ENCODE results near the gene WDR82. TPM values are rescaled to one million over a fixed set of nuclear protein-coding genes. Genes with fewer than 3 reads are reported as not detected.

WDR82 gene
- total and polyA plus RNA-seq, 2 of the 8 experiments (the other 6 are each of a cell fraction or from before 2014, with no cell fraction given), result 33.5 to 82.7 TPM

- TF ChIP-seq KDM1A (IDR thresholded peaks at IDR 0.05; ENCODE audit: borderline replicate concordance, low read length) (no peak), JUND (IDR thresholded peaks at IDR 0.05; ENCODE audit: low read length) (no peak), POLR2AphosphoS5 (IDR thresholded peaks at IDR 0.05; ENCODE audit: low read depth, low read length) (no peak), SP1 (IDR thresholded peaks at IDR 0.05; ENCODE audit: low read depth, low read length) (no peak)
Measured at GRCh38 chr3:52306978-52307377, 28.5 kb upstream of the WDR82 start (continued).
